ENCODE measurements around the gene GREB1. TPM values are rescaled to one million over a fixed set of nuclear protein-coding genes. Genes with fewer than 3 reads are reported as not detected.

GREB1 gene
- total and polyA plus RNA-seq, 2 of the 13 experiments (the other 11 are each of a cell fraction or from before 2014, with no cell fraction given): 31.3 to 61.2 TPM

DNA sequence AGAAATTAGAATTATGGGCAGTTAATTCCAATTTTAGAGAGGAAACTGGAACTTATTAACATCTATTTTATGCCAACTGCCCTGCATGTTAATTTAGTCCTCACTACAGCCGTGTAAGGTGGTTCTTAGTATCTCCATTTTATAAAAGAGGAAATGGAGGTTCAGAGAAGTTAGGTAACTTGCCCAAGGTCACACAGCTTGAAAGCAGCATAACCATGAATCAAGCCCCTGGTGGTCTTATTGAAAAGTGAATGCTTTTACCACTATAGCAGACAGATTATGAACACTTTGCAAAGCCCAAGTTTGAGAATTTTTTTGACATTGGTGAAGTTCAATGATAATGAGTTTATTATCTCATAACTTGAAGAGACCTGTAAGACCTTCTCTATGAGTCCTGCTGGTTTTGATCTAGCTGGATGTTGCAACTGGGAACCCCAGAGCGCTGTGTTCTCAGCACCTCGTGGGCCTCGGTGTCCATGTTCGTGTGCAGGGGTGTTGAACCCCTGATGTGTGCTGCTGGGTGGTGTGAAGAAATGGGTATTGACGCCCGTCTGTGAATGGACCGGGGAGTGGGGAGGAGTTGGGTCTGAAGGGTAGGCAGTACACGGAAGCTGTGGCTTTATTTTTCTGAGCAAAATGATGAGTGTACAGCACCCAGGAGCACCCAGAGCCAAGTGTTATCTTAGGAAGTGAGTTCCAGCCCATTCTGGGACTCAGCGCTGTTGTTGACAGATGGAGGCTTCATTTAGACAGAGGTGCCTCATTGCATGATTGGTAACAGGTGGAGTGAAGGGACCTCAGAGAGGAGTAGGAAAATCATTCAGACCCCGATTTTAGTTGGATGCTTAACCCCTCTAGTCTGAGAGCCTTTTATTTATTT, 9.7 kb downstream of the GREB1 start (continued):
- no peak for TF ChIP-seq KLF15 (CRISPR knock-in tag; IDR thresholded peaks at IDR 0.05; ENCODE audit: borderline replicate concordance)
- TF ChIP-seq NCOA5 (CRISPR knock-in tag; IDR thresholded peaks at IDR 0.05): no peak
- peak; percentile 89 for TF ChIP-seq KDM1A (CRISPR knock-in tag; IDR thresholded peaks at IDR 0.05)

DNA sequence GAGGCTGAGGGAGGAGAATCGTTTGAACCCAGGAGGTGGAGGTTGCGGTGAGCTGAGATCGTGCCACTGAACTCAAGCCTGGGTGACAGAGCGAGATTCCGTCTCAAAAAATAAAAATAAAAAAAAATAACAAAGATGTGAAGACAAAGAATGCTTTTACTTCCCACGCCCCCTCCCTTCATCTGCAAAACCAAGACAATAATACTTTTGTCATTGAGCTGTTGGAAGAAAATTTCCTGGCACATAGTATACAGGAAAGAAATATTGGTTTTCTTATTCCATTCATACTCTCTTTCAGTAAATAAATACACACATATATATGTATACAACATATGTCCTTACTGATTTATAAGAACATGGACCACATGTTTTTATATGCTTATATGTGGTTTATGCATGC, 12.2 kb downstream of the GREB1 start:
- intact Hi-C loops (cut with micrococcal nuclease; ENCODE audit: unreplicated experiment): no loop called here
- BruUV-seq (replicated peaks): no TSS peak
- CTCF ChIA-PET (ENCODE audit: low intra/inter-chr PET ratio, low total read pairs): no interaction called here

More for the DNA sequence above, 12.2 kb downstream of the GREB1 start:
- H3K27ac ChIP-seq (ENCODE audit: extremely low read length, insufficient read depth, low read length): no peak overlapping the region
- DNase-seq (ENCODE audit: low spot score): no peak
- no peaks in the 10 kb centered on the region for H3K9me3 ChIP-seq (ENCODE audit: low read length)
- no peak overlapping the region for H3K9ac ChIP-seq (ENCODE audit: insufficient read depth, low read depth, low read length)
- FAIRE-seq: no peak
- WGBS (ENCODE audit: low lambda C conversion rate): 81% methylated on average over 6 of the region's 6 CpGs
- peaks cover 3 to 14% of the 10 kb centered on the region in 2 experiments; a peak in 4 of 5 replicates for H3K36me3 ChIP-seq (replicated peaks in 1 of 2; ENCODE audit: control insufficient read depth in 1 of 2, insufficient read depth in 2 of 2, low read length in 2 of 2)
- peaks cover 99% of the 10 kb centered on the region for H3K4me1 ChIP-seq (ENCODE audit: insufficient read depth, low read length)
- POLR2A ChIA-PET: interaction anchor here (0.9 to 2.5 kb wide), 4 partner anchors 12 to 80 kb away, joined by 3 to 9 read pairs (median 4); partner anchors contain the start of genes E2F6 and GREB1
- no peak overlapping the region for H2AFZ ChIP-seq (ENCODE audit: low read length)
- peaks cover 28% of the 10 kb centered on the region for H4K20me1 ChIP-seq (ENCODE audit: insufficient read depth, low read length)
- TF ChIP-seq TSC22D2 (CRISPR knock-in tag; IDR thresholded peaks at IDR 0.05; ENCODE audit: borderline replicate concordance) (no peak), GATA4 (IDR thresholded peaks at IDR 0.05; ENCODE audit: borderline replicate concordance, low read depth) (no peak), CHCHD3 (CRISPR knock-in tag; IDR thresholded peaks at IDR 0.05) (no peak), ZBTB21 (CRISPR knock-in tag; IDR thresholded peaks at IDR 0.05) (no peak), ZNF670 (CRISPR knock-in tag; IDR thresholded peaks at IDR 0.05; ENCODE audit: borderline replicate concordance) (no peak), ZNF607 (CRISPR knock-in tag; IDR thresholded peaks at IDR 0.05; ENCODE audit: borderline replicate concordance) (no peak)
- TF ChIP-seq, protein P1, sequence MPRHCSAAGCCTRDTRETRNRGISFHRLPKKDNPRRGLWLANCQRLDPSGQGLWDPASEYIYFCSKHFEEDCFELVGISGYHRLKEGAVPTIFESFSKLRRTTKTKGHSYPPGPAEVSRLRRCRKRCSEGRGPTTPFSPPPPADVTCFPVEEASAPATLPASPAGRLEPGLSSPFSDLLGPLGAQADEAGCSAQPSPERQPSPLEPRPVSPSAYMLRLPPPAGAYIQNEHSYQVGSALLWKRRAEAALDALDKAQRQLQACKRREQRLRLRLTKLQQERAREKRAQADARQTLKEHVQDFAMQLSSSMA (CRISPR knock-in tag; IDR thresholded peaks at IDR 0.05): no peak
- TF ChIP-seq, protein P2, sequence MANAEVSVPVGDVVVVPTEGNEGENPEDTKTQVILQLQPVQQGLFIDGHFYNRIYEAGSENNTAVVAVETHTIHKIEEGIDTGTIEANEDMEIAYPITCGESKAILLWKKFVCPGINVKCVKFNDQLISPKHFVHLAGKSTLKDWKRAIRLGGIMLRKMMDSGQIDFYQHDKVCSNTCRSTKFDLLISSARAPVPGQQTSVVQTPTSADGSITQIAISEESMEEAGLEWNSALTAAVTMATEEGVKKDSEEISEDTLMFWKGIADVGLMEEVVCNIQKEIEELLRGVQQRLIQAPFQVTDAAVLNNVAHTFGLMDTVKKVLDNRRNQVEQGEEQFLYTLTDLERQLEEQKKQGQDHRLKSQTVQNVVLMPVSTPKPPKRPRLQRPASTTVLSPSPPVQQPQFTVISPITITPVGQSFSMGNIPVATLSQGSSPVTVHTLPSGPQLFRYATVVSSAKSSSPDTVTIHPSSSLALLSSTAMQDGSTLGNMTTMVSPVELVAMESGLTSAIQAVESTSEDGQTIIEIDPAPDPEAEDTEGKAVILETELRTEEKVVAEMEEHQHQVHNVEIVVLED (CRISPR knock-in tag; IDR thresholded peaks at IDR 0.05; ENCODE audit: borderline replicate concordance): no peak
- H3K27me3 ChIP-seq (ENCODE audit: control insufficient read depth in 1 of 2, insufficient read depth in 2 of 2, low read length in 2 of 2): no peaks in the 10 kb centered on the region
- in situ Hi-C loops (cut with HindIII; ENCODE audit: extremely low pct_ligation_motif_present, low pct_unique_long_range_greater_than_20kb): no loop called here
- H3K4me2 ChIP-seq (ENCODE audit: low read depth, low read length): peak overlapping the region; percentile 32; the same call in 1 of the 2 replicates
- H3K79me2 ChIP-seq (ENCODE audit: insufficient read depth, low read length): peaks cover 98% of the 10 kb centered on the region
- no peak overlapping the region for H3K4me3 ChIP-seq (replicated peaks in 1 of 3; ENCODE audit: insufficient read depth in 1 of 3, low read depth in 2 of 3, low read length in 3 of 3)
- ATAC-seq: no peak

Data from HepG2 (cell line).